IMR-90 (cell line): ENCODE data around the gene RAB31. TPM values are rescaled to one million over a fixed set of nuclear protein-coding genes. Genes with fewer than 3 reads are reported as not detected.

ENCODE experiments used
- ATAC-seq: fragments of 200-7000 bp; cut with Tn5 transposase; 2 replicates; pipeline ENCODE4 v1.9.1; 2020; ENCODE audit warnings: low read depth, mild to moderate bottlenecking, moderate library complexity
- BruUV-seq: library from RNA; stranded (reverse); fragments of 400-500 nt; replicated peaks from 2 replicates; lab custom pipeline; 2021; lab: Mats Ljungman, UMichigan
- CTCF ChIA-PET: fragments of 300-600 bp; formaldehyde crosslinking; extraction: SDS; loops from one replicate; lab custom pipeline; 2021; ENCODE audit warnings: antibody characterized with exemption; lab: Yijun Ruan, JAX
- POLR2A ChIA-PET: fragments of 300-600 bp; sonication (Branson Sonifier 250); formaldehyde crosslinking; loops from one replicate; lab custom pipeline; 2022; ENCODE audit warnings: antibody characterized with exemption; ENCODE audit not compliant: unreplicated experiment; lab: Charles Lee
- DNase-seq: peaks from one replicate; pipeline ENCODE4 v3.0.0; 2013
- H2AFZ ChIP-seq: replicated peaks from 2 replicates; pipeline ENCODE3; 2013; ENCODE audit warnings: low read length, mild to moderate bottlenecking; ENCODE audit not compliant: poor library complexity
- H2AK5ac ChIP-seq: 2 replicates; pipeline ENCODE4 v1.6.1; 2013; ENCODE audit warnings: low read depth, low read length, inconsistent platforms
- H2AK9ac ChIP-seq: replicated peaks from 2 replicates; pipeline ENCODE3; 2013; ENCODE audit warnings: mild to moderate bottlenecking, low read depth, low read length, moderate library complexity; ENCODE audit not compliant: poor library complexity
- H2BK120ac ChIP-seq: 2 replicates; pipeline ENCODE4 v1.6.1; 2013; ENCODE audit warnings: low read depth, low read length, inconsistent platforms
- H2BK15ac ChIP-seq: 3 replicates; pipeline ENCODE4 v1.6.1; 2013; ENCODE audit warnings: low read depth, low read length, inconsistent platforms
- H2BK20ac ChIP-seq: 2 replicates; pipeline ENCODE4 v1.6.1; 2013; ENCODE audit warnings: low read depth, mild to moderate bottlenecking, inconsistent platforms, low read length, moderate library complexity
- H2BK5ac ChIP-seq: 2 replicates; pipeline ENCODE4 v1.6.1; 2013; ENCODE audit warnings: mild to moderate bottlenecking, low read depth, low read length, inconsistent platforms; ENCODE audit not compliant: poor library complexity, severe bottlenecking
- H3K14ac ChIP-seq: replicated peaks from 2 replicates; pipeline ENCODE4 v1.6.1; 2013; ENCODE audit warnings: low read depth, low read length, inconsistent platforms
- H3K18ac ChIP-seq: 2 replicates; pipeline ENCODE4 v1.6.1; 2013; ENCODE audit warnings: low read depth, low read length, control low read depth
- H3K23ac ChIP-seq: 2 replicates; pipeline ENCODE4 v1.6.1; 2013; ENCODE audit warnings: low read depth, low read length, inconsistent platforms
- H3K27ac ChIP-seq: 2 replicates; pipeline ENCODE4 v1.5.1; 2013; ENCODE audit warnings: mild to moderate bottlenecking, control low read depth, low read length; ENCODE audit not compliant: insufficient read depth
- H3K27me3 ChIP-seq: 2 replicates; pipeline ENCODE4 v1.6.1; 2013; ENCODE audit warnings: low read length; ENCODE audit not compliant: control insufficient read depth, insufficient read depth
- H3K36me3 ChIP-seq: 2 replicates; pipeline ENCODE4 v1.6.1; 2013; ENCODE audit warnings: low read length, mixed read lengths; ENCODE audit not compliant: control insufficient read depth, insufficient read depth
- H3K4ac ChIP-seq: 2 replicates; pipeline ENCODE4 v1.6.1; 2013; ENCODE audit warnings: low read depth, low read length, inconsistent platforms
- H3K4me1 ChIP-seq: 2 replicates; pipeline ENCODE4 v1.6.1; 2013; ENCODE audit warnings: low read length, mixed read lengths; ENCODE audit not compliant: control insufficient read depth, insufficient read depth
- H3K4me2 ChIP-seq: 2 replicates; pipeline ENCODE4 v1.6.1; 2013; ENCODE audit warnings: low read depth, mild to moderate bottlenecking, control low read depth, low read length, moderate library complexity
- H3K4me3 ChIP-seq: 2 replicates; pipeline ENCODE4 v1.5.1; 2013; ENCODE audit warnings: low read depth, mild to moderate bottlenecking, control low read depth, low read length, moderate library complexity; ENCODE audit not compliant: insufficient read depth
- H3K56ac ChIP-seq: 2 replicates; pipeline ENCODE4 v1.6.1; 2013; ENCODE audit warnings: low read length, inconsistent platforms; ENCODE audit not compliant: insufficient read depth; ENCODE audit errors: extremely low read depth
- H3K79me1 ChIP-seq, 2 experiments: 2 replicates each; pipeline ENCODE4 v1.6.1; 2013; ENCODE audit warnings: low read length in 2 of 2, inconsistent platforms in 1 of 2, low read depth in 1 of 2
- H3K9ac ChIP-seq: 2 replicates; pipeline ENCODE4 v1.6.1; 2013; ENCODE audit warnings: low read depth, low read length, control low read depth
- H3K9me1 ChIP-seq: 2 replicates; pipeline ENCODE4 v1.6.1; 2013; ENCODE audit warnings: low read length, inconsistent platforms; ENCODE audit not compliant: insufficient read depth
- H3K9me3 ChIP-seq: 2 replicates; pipeline ENCODE4 v1.6.1; 2013; ENCODE audit warnings: low read length; ENCODE audit not compliant: control insufficient read depth, insufficient read depth
- H4K20me1 ChIP-seq: 2 replicates; pipeline ENCODE4 v1.6.1; 2013; ENCODE audit warnings: low read length, inconsistent platforms; ENCODE audit not compliant: insufficient read depth
- H4K5ac ChIP-seq: 2 replicates; pipeline ENCODE4 v1.6.1; 2013; ENCODE audit warnings: mild to moderate bottlenecking, low read depth, low read length, control low read depth
- H4K8ac ChIP-seq, 2 experiments: 2 replicates each; pipeline ENCODE4 v1.6.1; 2013; ENCODE audit warnings: low read depth in 2 of 2, low read length in 2 of 2, control low read depth in 1 of 2, inconsistent platforms in 1 of 2
- H4K91ac ChIP-seq: 2 replicates; pipeline ENCODE4 v1.6.1; 2013; ENCODE audit warnings: low read depth, low read length, inconsistent platforms; ENCODE audit not compliant: insufficient read depth
- FOS ChIP-seq: fragments of 150-350 bp; IDR thresholded peaks from 2 replicates; pipeline ENCODE4 v1.6.1; 2016; ENCODE audit warnings: low read depth, low read length
- MAFK ChIP-seq: IDR thresholded peaks from 2 replicates; pipeline ENCODE4 v1.6.1; 2012; ENCODE audit warnings: low read depth, low read length, improper control_type of control experiment
- MAZ ChIP-seq: IDR thresholded peaks from 2 replicates; pipeline ENCODE4 v1.6.1; 2012; ENCODE audit warnings: low read depth, mild to moderate bottlenecking, low read length, improper control_type of control experiment, moderate library complexity, borderline replicate concordance
- MXI1 ChIP-seq: IDR thresholded peaks from 2 replicates; pipeline ENCODE4 v1.6.1; 2012; ENCODE audit warnings: low read depth, mild to moderate bottlenecking, low read length, moderate library complexity, borderline replicate concordance
- RAD21 ChIP-seq: IDR thresholded peaks from 2 replicates; pipeline ENCODE4 v1.6.1; 2012; ENCODE audit warnings: low read length, improper control_type of control experiment
- RFX5 ChIP-seq: IDR thresholded peaks from 2 replicates; pipeline ENCODE4 v1.8.0; 2012; ENCODE audit warnings: low read depth, mild to moderate bottlenecking, low read length, moderate library complexity
- WGBS, 2 experiments: methylation state at CpG; one replicate each; pipeline versions ENCODE4 v1.1.5 to v1.1.7; 2013; ENCODE audit warnings: missing lambda C conversion rate in 2 of 2; ENCODE audit not compliant: insufficient read length in 1 of 2; ENCODE audit errors: extremely low coverage in 2 of 2; 5-methylcytosine and 5-hydroxymethylcytosine counted together
- dilution Hi-C: fragments of 300-500 bp; cut with HindIII; formaldehyde crosslinking; loops from one replicate; pipeline ENCODE4 v1.14.3; 2018; ENCODE audit warnings: low sequenced_read_pairs; ENCODE audit not compliant: unreplicated experiment
- in situ Hi-C: fragments of 300-500 bp; cut with MboI; formaldehyde crosslinking; loops from 3 replicates; pipeline ENCODE4 v1.14.3; 2019; ENCODE audit warnings: low sequenced_read_pairs, inconsistent platforms, mixed read lengths
- intact Hi-C: fragments of 100-400 bp; cut with micrococcal nuclease; formaldehyde crosslinking; loops from 2 replicates; pipeline ENCODE4 v1.10.0; 2022
- polyA plus RNA-seq, 3 experiments: library from polyadenylated mRNA; depleted of rRNA; stranded (reverse); fragments of >200 nt; gene quantifications; 2 replicates each; pipeline ENCODE4 v1.2.3, GENCODE V29; 2012; ENCODE audit warnings: low replicate concordance in 1 of 3
- total RNA-seq: library from RNA; depleted of rRNA; stranded (reverse); fragments of >200 nt; gene quantifications from 2 replicates; pipeline ENCODE4 v1.2.3, GENCODE V29; 2012

The RAB31 gene
- total and polyA plus RNA-seq, 2 of the 4 experiments (the other 2 are of a cell fraction) = 13.8 to 26.9 TPM

- Histone ChIP-seq H2BK20ac (no peak overlapping the region), H2AK9ac (no peak overlapping the region), H3K4me3 (no peak overlapping the region), H2AFZ (no peak overlapping the region), H4K5ac (no peak overlapping the region), H3K9ac (no peak overlapping the region), H3K56ac (no peak overlapping the region), H4K91ac (no peak overlapping the region), H3K23ac (no peak overlapping the region), H2BK15ac (no peak overlapping the region; the same call in 2 of the 3 replicates), H3K4me1 (peaks cover 2% of the 10 kb centered on the region), H2AK5ac (no peak overlapping the region), H3K18ac (no peak overlapping the region), H3K27me3 (no peaks in the 10 kb centered on the region), H3K9me3 (no peaks in the 10 kb centered on the region), H3K4me2 (no peak overlapping the region), H3K36me3 (no peaks in the 10 kb centered on the region), H4K20me1 (no peaks in the 10 kb centered on the region), H3K14ac (no peak overlapping the region), H3K27ac (no peak overlapping the region), H4K8ac (no peak overlapping the region), H3K9me1 (no peaks in the 10 kb centered on the region), H2BK120ac (no peak overlapping the region), H3K4ac (no peak overlapping the region), H2BK5ac (no peak overlapping the region), H3K79me1 (no peaks in the 10 kb centered on the region)
- CTCF ChIA-PET = interaction anchor here (0.6 kb wide), 1 partner anchor 222 kb away, joined by 3 read pairs; the partner anchor contains the start of gene RALBP1
- POLR2A ChIA-PET = no interaction called here
- TF ChIP-seq MAFK = no peak
- no peak for TF ChIP-seq RFX5
- no peak for TF ChIP-seq MAZ
- no peak for TF ChIP-seq RAD21
- TF ChIP-seq FOS = no peak
- no peak for TF ChIP-seq MXI1
- ATAC-seq (no peak), DNase-seq (no peak)
- in situ Hi-C loops (no loop called here), intact Hi-C loops (no loop called here), dilution Hi-C loops (no loop called here)
- no CpG with 5 or more reads among the region's 1 CpG for WGBS, 2 experiments
- BruUV-seq = no TSS peak
Measured at GRCh38 chr18:9696701-9697100, 11.4 kb upstream of the RAB31 start.
